Measurements from ENCODE around the gene CCDC102B. TPM values are rescaled to one million over a fixed set of nuclear protein-coding genes. Genes with fewer than 3 reads are reported as not detected.

The CCDC102B gene
- 1.2 and 1.3 TPM in 2 replicates for total RNA-seq

DNA sequence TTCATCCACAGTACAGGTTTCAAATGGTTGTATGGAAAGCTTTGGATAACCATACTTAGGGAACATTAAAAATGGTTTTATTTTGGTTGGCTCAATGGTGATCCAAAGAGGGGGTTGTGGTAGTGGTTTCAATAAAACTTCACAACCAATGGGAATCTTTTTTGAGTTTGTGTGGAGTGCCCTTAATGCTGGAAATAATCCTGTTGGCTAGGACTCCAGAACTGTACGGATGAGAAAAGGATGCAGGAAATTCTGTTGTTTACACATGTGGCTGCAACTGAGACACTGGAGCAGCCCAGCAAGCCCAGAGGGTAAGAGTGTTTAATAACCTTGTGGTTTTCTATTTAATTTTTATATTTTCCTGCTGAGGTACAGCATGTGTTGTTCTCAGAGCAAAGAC is at the start of gene CCDC102B:
CCDC102B (plus strand) TSS at position 210 of the 400 bp plus-strand sequence. CDS start 38,684 bp downstream, outside the sequence.
- Mint-ChIP-seq H3K9me3 (no peaks in the 10 kb centered on the region), H3K4me1 (ENCODE audit: low read depth) (no peaks in the 10 kb centered on the region), H3K27ac (no peak within 1 kb of the TSS), H3K4me3 (ENCODE audit: low read depth) (no peak within 1 kb of the TSS), H3K36me3 (ENCODE audit: low read depth) (no peaks in the 10 kb centered on the region), H3K27me3 (ENCODE audit: low read depth) (no peaks in the 10 kb centered on the region)
- DNase-seq (ENCODE audit: low spot score), result no peak
- intact Hi-C loops (cut with micrococcal nuclease), result no loop called here

GRCh38 chr18:68757126-68757525 is 40.8 kb upstream of the CCDC102B start:
- H3K36me3 Mint-ChIP-seq (ENCODE audit: low read depth), result no peaks in the 10 kb centered on the region

DNA sequence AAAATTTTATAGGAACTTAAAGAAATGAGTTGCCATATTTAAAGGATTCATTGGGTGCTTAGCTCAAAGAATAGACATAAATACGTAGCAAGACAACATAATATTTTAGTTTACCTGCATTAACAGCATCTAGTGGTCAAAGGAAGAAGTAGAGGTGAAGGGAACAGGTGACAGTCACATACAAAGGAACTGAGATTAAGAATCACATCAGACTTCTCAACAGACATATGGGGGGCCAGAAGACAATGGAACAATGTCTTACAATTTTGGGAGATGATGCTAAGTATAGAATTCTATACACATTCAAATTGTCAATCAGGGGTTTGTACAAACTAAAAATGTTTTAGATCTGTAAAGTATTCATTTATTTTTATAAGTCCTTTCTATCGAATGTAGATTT is 38.6 kb upstream of the CCDC102B start:
- Mint-ChIP-seq H3K9me3 (no peaks in the 10 kb centered on the region), H3K36me3 (ENCODE audit: low read depth) (no peaks in the 10 kb centered on the region), H3K27ac (no peak overlapping the region), H3K27me3 (ENCODE audit: low read depth) (no peaks in the 10 kb centered on the region), H3K4me1 (ENCODE audit: low read depth) (no peaks in the 10 kb centered on the region), H3K4me3 (ENCODE audit: low read depth) (no peak overlapping the region)
- intact Hi-C loops (cut with micrococcal nuclease), result no loop called here
- no peak for DNase-seq (ENCODE audit: low spot score)

More at GRCh38 chr18:68757126-68757525, 40.8 kb upstream of the CCDC102B start:
- H3K4me3 Mint-ChIP-seq (ENCODE audit: low read depth), result no peak overlapping the region
- DNase-seq (ENCODE audit: low spot score), result no peak
- H3K4me1 Mint-ChIP-seq (ENCODE audit: low read depth), result no peaks in the 10 kb centered on the region
- no peaks in the 10 kb centered on the region for H3K9me3 Mint-ChIP-seq
- intact Hi-C loops (cut with micrococcal nuclease), result no loop called here
- no peak overlapping the region for H3K27ac Mint-ChIP-seq
- no peaks in the 10 kb centered on the region for H3K27me3 Mint-ChIP-seq (ENCODE audit: low read depth)

- no peaks in the 10 kb centered on the region for H3K36me3 Mint-ChIP-seq (ENCODE audit: low read depth)
- H3K4me3 Mint-ChIP-seq (ENCODE audit: low read depth), result no peak overlapping the region
- no peaks in the 10 kb centered on the region for H3K9me3 Mint-ChIP-seq
- no peak overlapping the region for H3K27ac Mint-ChIP-seq
- no peaks in the 10 kb centered on the region for H3K27me3 Mint-ChIP-seq (ENCODE audit: low read depth)
- H3K4me1 Mint-ChIP-seq (ENCODE audit: low read depth), result no peaks in the 10 kb centered on the region
- no peak for DNase-seq (ENCODE audit: low spot score)
- intact Hi-C loops (cut with micrococcal nuclease), result no loop called here
These were observed 34.8 kb upstream of the CCDC102B start for GRCh38 chr18:68763083-68763482.

DNA sequence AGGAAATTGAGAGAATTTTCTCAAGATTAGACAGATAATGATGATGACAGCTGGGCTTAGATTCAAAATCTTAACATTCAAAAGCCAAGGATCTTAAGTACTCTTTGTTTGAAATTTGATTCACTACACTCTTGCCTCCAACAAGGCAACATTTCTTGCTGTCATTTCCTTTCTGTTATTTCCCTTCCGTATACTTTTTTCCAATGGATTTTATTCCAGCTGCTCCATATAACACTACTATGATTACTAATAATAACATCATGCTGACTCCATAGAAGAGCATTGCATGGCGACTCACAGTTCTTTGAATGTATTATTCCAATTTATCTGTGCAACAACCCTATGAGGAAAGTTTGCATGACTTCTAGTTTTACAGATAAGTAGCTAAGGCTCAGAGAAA is 33.9 kb upstream of the CCDC102B start:
- DNase-seq (ENCODE audit: low spot score), result no peak
- Mint-ChIP-seq H3K36me3 (ENCODE audit: low read depth) (no peaks in the 10 kb centered on the region), H3K4me1 (ENCODE audit: low read depth) (no peaks in the 10 kb centered on the region), H3K9me3 (no peaks in the 10 kb centered on the region), H3K4me3 (ENCODE audit: low read depth) (no peak overlapping the region), H3K27ac (no peak overlapping the region), H3K27me3 (ENCODE audit: low read depth) (no peaks in the 10 kb centered on the region)
- intact Hi-C loops (cut with micrococcal nuclease), result no loop called here

- Mint-ChIP-seq H3K9me3 (no peaks in the 10 kb centered on the region), H3K27ac (no peak overlapping the region), H3K27me3 (ENCODE audit: low read depth) (no peaks in the 10 kb centered on the region), H3K4me1 (ENCODE audit: low read depth) (no peaks in the 10 kb centered on the region), H3K36me3 (ENCODE audit: low read depth) (no peaks in the 10 kb centered on the region), H3K4me3 (ENCODE audit: low read depth) (no peak overlapping the region)
- intact Hi-C loops (cut with micrococcal nuclease), result no loop called here
- DNase-seq (ENCODE audit: low spot score), result no peak
These were observed 31.4 kb upstream of the CCDC102B start for GRCh38 chr18:68766433-68766832.

DNA sequence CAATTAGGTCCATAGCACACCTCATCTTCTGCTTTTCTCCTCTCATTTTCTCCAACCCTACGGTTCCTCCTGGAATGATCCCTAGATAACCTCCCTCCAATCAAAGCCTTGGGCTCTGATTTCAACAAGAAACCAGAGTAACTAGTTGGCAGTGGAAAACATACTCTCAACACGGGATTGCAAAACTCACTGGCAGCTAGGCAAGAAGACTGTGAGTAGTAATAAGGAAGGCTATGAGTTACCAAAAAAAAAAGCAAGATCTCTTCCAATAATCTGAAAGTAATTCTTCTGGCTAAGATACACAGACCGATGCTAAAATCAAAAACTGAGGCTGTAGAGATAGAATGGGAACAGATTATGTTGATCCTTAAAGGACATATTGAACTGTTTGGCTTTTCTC is 28.4 kb upstream of the CCDC102B start:
- Mint-ChIP-seq H3K36me3 (ENCODE audit: low read depth) (no peaks in the 10 kb centered on the region), H3K4me3 (ENCODE audit: low read depth) (no peak overlapping the region), H3K9me3 (no peaks in the 10 kb centered on the region), H3K27ac (no peak overlapping the region), H3K27me3 (ENCODE audit: low read depth) (no peaks in the 10 kb centered on the region), H3K4me1 (ENCODE audit: low read depth) (no peaks in the 10 kb centered on the region)
- no peak for DNase-seq (ENCODE audit: low spot score)
- intact Hi-C loops (cut with micrococcal nuclease), result no loop called here

DNA sequence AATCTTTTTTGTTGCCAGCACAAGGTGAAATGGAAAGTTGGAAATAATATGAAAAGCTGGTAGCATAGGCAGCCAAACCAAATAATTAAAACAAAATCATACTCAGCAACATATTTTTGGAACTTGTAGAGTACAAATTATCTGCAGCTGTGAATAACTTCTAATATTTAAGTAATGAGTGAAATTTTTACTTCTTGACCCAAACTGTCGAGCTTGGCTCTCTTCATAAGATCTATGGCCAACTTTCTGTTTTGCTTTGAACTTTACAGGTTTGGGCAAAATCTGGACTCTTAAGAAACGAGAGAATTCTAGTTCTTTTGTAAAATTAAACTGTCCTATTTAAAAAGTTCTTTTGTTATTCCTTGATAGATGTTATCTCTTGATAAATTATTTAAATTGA is 25.6 kb upstream of the CCDC102B start:
- Mint-ChIP-seq H3K4me3 (ENCODE audit: low read depth) (no peak overlapping the region), H3K27ac (no peak overlapping the region), H3K4me1 (ENCODE audit: low read depth) (no peaks in the 10 kb centered on the region)

DNA sequence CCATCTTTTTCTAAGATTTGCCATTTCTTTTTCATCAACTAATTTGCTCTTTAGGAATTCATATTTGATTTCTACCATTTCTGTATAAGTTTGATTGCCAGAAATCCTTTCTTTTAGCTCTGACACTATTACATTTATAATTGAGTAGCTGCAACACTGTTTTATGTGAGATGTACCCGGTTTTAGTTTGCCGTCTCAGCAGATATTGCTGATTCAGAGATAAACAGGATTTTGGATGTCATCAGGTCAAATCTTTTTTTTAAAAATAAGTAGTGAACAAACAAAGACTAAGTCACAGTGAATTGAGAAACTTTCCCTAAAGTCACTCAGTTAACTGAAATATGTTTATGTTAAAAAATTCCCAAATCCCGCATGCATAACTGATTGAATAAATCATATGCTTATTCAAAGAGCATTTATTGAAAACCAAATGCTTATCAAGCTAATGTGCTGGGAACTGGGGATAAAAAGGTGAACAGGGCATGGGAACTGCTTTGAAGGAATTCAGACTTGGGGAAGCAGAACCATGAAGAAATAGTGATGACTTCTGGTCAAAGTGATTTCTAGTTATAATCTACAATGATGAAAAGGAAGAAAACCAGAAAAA is 19.5 kb upstream of the CCDC102B start:
- no peaks in the 10 kb centered on the region for H3K9me3 Mint-ChIP-seq
- no peak overlapping the region for H3K4me3 Mint-ChIP-seq (ENCODE audit: low read depth)
- no peak overlapping the region for H3K27ac Mint-ChIP-seq
- no peak for DNase-seq (ENCODE audit: low spot score)
- H3K27me3 Mint-ChIP-seq (ENCODE audit: low read depth), result no peaks in the 10 kb centered on the region
- intact Hi-C loops (cut with micrococcal nuclease), result no loop called here
- no peaks in the 10 kb centered on the region for H3K36me3 Mint-ChIP-seq (ENCODE audit: low read depth)
- H3K4me1 Mint-ChIP-seq (ENCODE audit: low read depth), result no peaks in the 10 kb centered on the region

More for the DNA sequence above, 25.6 kb upstream of the CCDC102B start:
- Mint-ChIP-seq H3K27me3 (ENCODE audit: low read depth) (no peaks in the 10 kb centered on the region), H3K36me3 (ENCODE audit: low read depth) (no peaks in the 10 kb centered on the region), H3K9me3 (no peaks in the 10 kb centered on the region)
- DNase-seq (ENCODE audit: low spot score), result no peak
- intact Hi-C loops (cut with micrococcal nuclease), result no loop called here

- H3K36me3 Mint-ChIP-seq (ENCODE audit: low read depth), result no peaks in the 10 kb centered on the region
These were observed 18.7 kb upstream of the CCDC102B start for GRCh38 chr18:68779169-68779568.

GRCh38 chr18:68780802-68781635 is 16.9 kb upstream of the CCDC102B start:
- Mint-ChIP-seq H3K4me3 (ENCODE audit: low read depth) (no peak overlapping the region), H3K9me3 (no peaks in the 10 kb centered on the region), H3K27me3 (ENCODE audit: low read depth) (no peaks in the 10 kb centered on the region), H3K4me1 (ENCODE audit: low read depth) (no peaks in the 10 kb centered on the region), H3K27ac (no peak overlapping the region), H3K36me3 (ENCODE audit: low read depth) (no peaks in the 10 kb centered on the region)
- intact Hi-C loops (cut with micrococcal nuclease), result no loop called here
- DNase-seq (ENCODE audit: low spot score), result no peak

More at GRCh38 chr18:68779169-68779568, 18.7 kb upstream of the CCDC102B start:
- Mint-ChIP-seq H3K9me3 (no peaks in the 10 kb centered on the region), H3K4me1 (ENCODE audit: low read depth) (no peaks in the 10 kb centered on the region), H3K27me3 (ENCODE audit: low read depth) (no peaks in the 10 kb centered on the region), H3K4me3 (ENCODE audit: low read depth) (no peak overlapping the region), H3K27ac (no peak overlapping the region)
- intact Hi-C loops (cut with micrococcal nuclease), result no loop called here
- DNase-seq (ENCODE audit: low spot score), result no peak

- Mint-ChIP-seq H3K4me1 (ENCODE audit: low read depth) (no peaks in the 10 kb centered on the region), H3K36me3 (ENCODE audit: low read depth) (no peaks in the 10 kb centered on the region), H3K4me3 (ENCODE audit: low read depth) (no peak overlapping the region), H3K27ac (no peak overlapping the region), H3K27me3 (ENCODE audit: low read depth) (no peaks in the 10 kb centered on the region), H3K9me3 (no peaks in the 10 kb centered on the region)
- intact Hi-C loops (cut with micrococcal nuclease), result no loop called here
- DNase-seq (ENCODE audit: low spot score), result no peak
These were observed 14.4 kb upstream of the CCDC102B start for GRCh38 chr18:68783506-68783905.

GRCh38 chr18:68784071-68784470 is 13.8 kb upstream of the CCDC102B start:
- intact Hi-C loops (cut with micrococcal nuclease), result no loop called here
- Mint-ChIP-seq H3K27me3 (ENCODE audit: low read depth) (no peaks in the 10 kb centered on the region), H3K27ac (no peak overlapping the region), H3K4me1 (ENCODE audit: low read depth) (no peaks in the 10 kb centered on the region), H3K4me3 (ENCODE audit: low read depth) (no peak overlapping the region), H3K9me3 (no peaks in the 10 kb centered on the region), H3K36me3 (ENCODE audit: low read depth) (no peaks in the 10 kb centered on the region)
- no peak for DNase-seq (ENCODE audit: low spot score)
